Measurements from ENCODE around the gene GPHN. TPM values are rescaled to one million over a fixed set of nuclear protein-coding genes. Genes with fewer than 3 reads are reported as not detected.

The GPHN gene
- total and polyA plus RNA-seq, 2 donors (not counting 3 experiments of a cell fraction or from before 2014, with no cell fraction given): 5.1 to 23.2 TPM

GRCh38 chr14:66464261-66464660 is 43.7 kb upstream of the GPHN start:
- no TSS peak for BruUV-seq (replicated peaks)
- intact Hi-C loops (cut with micrococcal nuclease): no loop called here
- no peaks in the 10 kb centered on the region for H4K20me1 ChIP-seq (replicated peaks; ENCODE audit: control insufficient read depth, extremely low read depth, insufficient read depth, low read length)
- ChIA-PET CTCF (no interaction called here), POLR2A (interaction anchor here (0.6 kb wide), 1 partner anchor 105 kb away, joined by 3 read pairs; no protein-coding TSS in a partner anchor)
- no peaks in the 10 kb centered on the region for H3K9me1 ChIP-seq (replicated peaks; ENCODE audit: control insufficient read depth, extremely low read depth, insufficient read depth, low read length)
- H3K4me3 ChIP-seq (replicated peaks in 1 of 3; ENCODE audit: insufficient read depth in 1 of 3, low read depth in 1 of 3, low read length in 3 of 3): no peak overlapping the region
- H3K27ac ChIP-seq (ENCODE audit: insufficient read depth, low read depth, low read length): no peak overlapping the region
- H3K79me2 ChIP-seq (ENCODE audit: control insufficient read depth, insufficient read depth, low read length): no peaks in the 10 kb centered on the region
- H3K36me3 ChIP-seq (ENCODE audit: control insufficient read depth in 2 of 2, extremely low read depth in 1 of 2, insufficient read depth in 2 of 2, low read length in 2 of 2): no peaks in the 10 kb centered on the region
- no peaks in the 10 kb centered on the region for H3K27me3 ChIP-seq (ENCODE audit: control insufficient read depth in 2 of 2, insufficient read depth in 2 of 2, low read length in 2 of 2)
- H3K4me2 ChIP-seq (ENCODE audit: insufficient read depth, low read length): no peak overlapping the region
- no peaks in the 10 kb centered on the region for H3K9me3 ChIP-seq (replicated peaks; ENCODE audit: control insufficient read depth, insufficient read depth, low read length)
- H3K4me1 ChIP-seq (ENCODE audit: control insufficient read depth, extremely low read depth, insufficient read depth, low read length): no peaks in the 10 kb centered on the region
- FAIRE-seq (no peak), DNase-seq (ENCODE audit: low read depth, low spot score) (no peak)
- no peak overlapping the region for H3K9ac ChIP-seq (replicated peaks; ENCODE audit: extremely low read depth, insufficient read depth, low read length)
- no peak overlapping the region for H2AFZ ChIP-seq (ENCODE audit: low read depth, low read length)
- dilution Hi-C loops (cut with MboI; ENCODE audit: extremely low pct_ligation_motif_present, low sequenced_read_pairs): no loop called here
- no peak for TF ChIP-seq GATA2 (IDR thresholded peaks at IDR 0.05; ENCODE audit: insufficient read depth, insufficient read length, low read depth, low read length)
- no peak for TF ChIP-seq CTCF (IDR thresholded peaks at IDR 0.05; ENCODE audit: extremely low read depth in 1 of 2, insufficient read depth in 1 of 2, low read depth in 1 of 2, low read length in 2 of 2)
- no peak for TF ChIP-seq EZH2 (IDR thresholded peaks at IDR 0.05; ENCODE audit: borderline replicate concordance, low read depth, low read length, severe bottlenecking)
- TF ChIP-seq JUN (IDR thresholded peaks at IDR 0.05; ENCODE audit: borderline replicate concordance, insufficient read depth, insufficient read length, low read depth): no peak
- no peak for TF ChIP-seq POLR2AphosphoS5 (IDR thresholded peaks at IDR 0.05; ENCODE audit: insufficient read depth, low read depth, low read length)
- TF ChIP-seq MYC (IDR thresholded peaks at IDR 0.05; ENCODE audit: low read depth, low read length): no peak
- no peak for TF ChIP-seq MAX (IDR thresholded peaks at IDR 0.05; ENCODE audit: insufficient read depth, insufficient read length)
- no peak for TF ChIP-seq POLR2A (IDR thresholded peaks at IDR 0.05; ENCODE audit: low read depth, low read length)
- no peak for TF ChIP-seq FOS (IDR thresholded peaks at IDR 0.05; ENCODE audit: borderline replicate concordance, insufficient read depth, low read length)
